Activated B cell treated with CpG ODN at 0.5 μM for 24 hours (primary cell): ENCODE data around the gene SYNE1. TPM values are rescaled to one million over a fixed set of nuclear protein-coding genes. Genes with fewer than 3 reads are reported as not detected.

Source experiments
- ATAC-seq: fragments of 200-7000 bp; cut with Tn5 transposase; one replicate; pipeline ENCODE4 v1.10.0; 2021; ENCODE audit warnings: low read depth, mild to moderate bottlenecking, moderate library complexity
- CTCF ChIA-PET: fragments of 350-600 bp; sonication (Branson Sonifier 250); formaldehyde crosslinking; loops from one replicate; lab custom pipeline; 2021; ENCODE audit warnings: antibody characterized with exemption; lab: Charles Lee
- POLR2A ChIA-PET: fragments of 350-600 bp; sonication (Branson Sonifier 250); formaldehyde crosslinking; loops from one replicate; lab custom pipeline; 2021; ENCODE audit warnings: antibody characterized with exemption; lab: Charles Lee
- DNase-seq: peaks from one replicate; pipeline ENCODE4 v3.0.0; 2022
- H3K27ac Mint-ChIP-seq: one replicate; pipeline ENCODE4 v1.8.0; 2020; ENCODE audit warnings: mixed read lengths
- H3K27me3 Mint-ChIP-seq: one replicate; pipeline ENCODE4 v1.8.0; 2021; ENCODE audit warnings: mixed read lengths
- H3K36me3 Mint-ChIP-seq: one replicate; pipeline ENCODE4 v1.8.0; 2021; ENCODE audit warnings: low read depth, mixed read lengths
- H3K4me1 Mint-ChIP-seq: one replicate; pipeline ENCODE4 v1.8.0; 2021; ENCODE audit warnings: mixed read lengths
- H3K4me3 Mint-ChIP-seq: one replicate; pipeline ENCODE4 v1.8.0; 2020; ENCODE audit warnings: mild to moderate bottlenecking, mixed read lengths
- H3K9me3 Mint-ChIP-seq: one replicate; pipeline ENCODE4 v1.8.0; 2020; ENCODE audit warnings: mixed read lengths
- intact Hi-C: fragments of 100-400 bp; cut with micrococcal nuclease; formaldehyde crosslinking; loops from one replicate; pipeline ENCODE4 v1.15.1; 2024
- total RNA-seq: library from RNA; stranded (reverse); gene quantifications from 2 replicates; pipeline ENCODE4 v1.2.3, GENCODE V29; 2022
- TF ChIP-seq, protein P1 (sequence below): fragments of 200-600 bp; IDR thresholded peaks from one replicate; pipeline ENCODE4 v1.8.0; 2022; ENCODE audit warnings: antibody characterized with exemption, mild to moderate bottlenecking

The SYNE1 gene
- total RNA-seq, 1 donor from 2014 or later = 74.9 TPM

DNA sequence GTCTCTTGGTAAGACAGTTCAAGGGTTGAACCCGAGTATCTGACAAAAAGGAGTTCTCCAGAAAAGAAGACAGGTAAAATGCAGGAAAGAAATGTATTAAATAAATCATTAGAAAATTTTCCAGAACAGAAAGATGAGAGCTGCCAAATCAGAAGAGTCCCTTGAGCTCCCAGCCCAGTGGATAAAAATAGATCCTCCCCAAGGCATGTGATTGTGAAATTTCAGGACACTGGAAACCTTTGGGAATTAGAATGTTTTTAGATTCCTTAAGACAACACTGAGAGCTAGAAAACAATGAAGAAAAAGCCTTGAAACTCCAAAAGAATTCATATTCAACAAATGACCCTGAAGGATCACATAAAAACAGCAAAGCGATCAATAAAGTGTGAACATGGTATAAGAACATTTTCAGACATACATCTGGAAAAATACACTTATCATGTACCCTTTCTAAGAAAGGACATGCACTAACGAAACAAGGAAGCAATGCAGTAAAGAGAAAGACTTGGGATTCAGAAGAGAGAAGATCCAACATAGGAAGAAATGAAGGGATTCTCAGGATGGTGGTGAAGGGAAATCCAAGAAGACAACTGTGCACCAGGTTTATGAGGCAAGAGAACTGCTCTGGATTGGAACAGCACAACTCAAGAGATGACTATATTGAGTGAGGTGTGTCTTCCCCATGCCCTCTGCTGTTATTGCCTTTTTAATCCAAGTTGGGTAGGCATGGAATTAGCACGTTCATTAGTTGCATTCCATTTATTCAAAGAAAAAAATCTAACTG, 390.4 kb downstream of the SYNE1 start:
- ATAC-seq (no peak), DNase-seq (no peak)
- Mint-ChIP-seq H3K9me3 (no peaks in the 10 kb centered on the region), H3K27ac (no peak overlapping the region), H3K4me1 (no peaks in the 10 kb centered on the region), H3K4me3 (no peak overlapping the region), H3K27me3 (no peaks in the 10 kb centered on the region), H3K36me3 (peaks cover 69% of the 10 kb centered on the region)
- POLR2A ChIA-PET = no interaction called here
- CTCF ChIA-PET = no interaction called here
- TF ChIP-seq, protein P1, sequence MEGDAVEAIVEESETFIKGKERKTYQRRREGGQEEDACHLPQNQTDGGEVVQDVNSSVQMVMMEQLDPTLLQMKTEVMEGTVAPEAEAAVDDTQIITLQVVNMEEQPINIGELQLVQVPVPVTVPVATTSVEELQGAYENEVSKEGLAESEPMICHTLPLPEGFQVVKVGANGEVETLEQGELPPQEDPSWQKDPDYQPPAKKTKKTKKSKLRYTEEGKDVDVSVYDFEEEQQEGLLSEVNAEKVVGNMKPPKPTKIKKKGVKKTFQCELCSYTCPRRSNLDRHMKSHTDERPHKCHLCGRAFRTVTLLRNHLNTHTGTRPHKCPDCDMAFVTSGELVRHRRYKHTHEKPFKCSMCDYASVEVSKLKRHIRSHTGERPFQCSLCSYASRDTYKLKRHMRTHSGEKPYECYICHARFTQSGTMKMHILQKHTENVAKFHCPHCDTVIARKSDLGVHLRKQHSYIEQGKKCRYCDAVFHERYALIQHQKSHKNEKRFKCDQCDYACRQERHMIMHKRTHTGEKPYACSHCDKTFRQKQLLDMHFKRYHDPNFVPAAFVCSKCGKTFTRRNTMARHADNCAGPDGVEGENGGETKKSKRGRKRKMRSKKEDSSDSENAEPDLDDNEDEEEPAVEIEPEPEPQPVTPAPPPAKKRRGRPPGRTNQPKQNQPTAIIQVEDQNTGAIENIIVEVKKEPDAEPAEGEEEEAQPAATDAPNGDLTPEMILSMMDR = no peak
- intact Hi-C loops = no loop called here

DNA sequence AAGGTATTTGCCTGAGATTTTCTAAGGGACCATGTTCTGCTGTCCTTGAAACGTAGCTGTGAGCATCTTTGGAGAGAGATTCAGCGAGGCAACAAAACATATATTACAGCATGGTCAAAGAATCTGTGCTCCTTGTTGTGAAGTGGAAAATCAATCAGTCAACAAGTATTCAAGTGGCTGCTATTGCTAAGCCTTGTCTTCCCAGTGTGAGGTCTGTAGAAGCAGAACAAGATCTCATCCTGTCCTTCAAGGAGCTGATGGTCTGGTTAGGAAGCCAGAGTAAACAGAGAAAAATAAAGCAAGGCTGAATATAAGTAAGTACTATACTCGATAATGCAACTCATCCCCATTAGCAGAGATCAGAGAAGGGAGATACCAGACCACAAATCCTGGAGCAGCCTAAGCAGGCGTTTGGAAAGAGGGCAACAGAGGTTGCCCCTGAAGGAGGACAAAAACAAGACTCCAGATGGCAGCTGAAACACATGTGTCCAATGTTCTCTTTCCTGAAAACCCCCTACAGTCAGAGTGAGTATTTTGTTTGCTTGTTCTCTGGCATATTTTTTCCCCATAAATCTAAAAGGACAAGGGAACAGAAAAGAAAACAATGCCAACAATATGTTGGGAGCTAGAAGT, 392.0 kb downstream of the SYNE1 start:
- ChIA-PET POLR2A (no interaction called here), CTCF (no interaction called here)
- H3K4me3 Mint-ChIP-seq = no peak overlapping the region
- H3K36me3 Mint-ChIP-seq = peaks cover 80% of the 10 kb centered on the region
- DNase-seq = no peak
- intact Hi-C loops = no loop called here
- H3K9me3 Mint-ChIP-seq = no peaks in the 10 kb centered on the region
- no peak for ATAC-seq
- TF ChIP-seq, protein P1 = no peak
- H3K27ac Mint-ChIP-seq = no peak overlapping the region
- no peaks in the 10 kb centered on the region for H3K4me1 Mint-ChIP-seq
- H3K27me3 Mint-ChIP-seq = no peaks in the 10 kb centered on the region

DNA sequence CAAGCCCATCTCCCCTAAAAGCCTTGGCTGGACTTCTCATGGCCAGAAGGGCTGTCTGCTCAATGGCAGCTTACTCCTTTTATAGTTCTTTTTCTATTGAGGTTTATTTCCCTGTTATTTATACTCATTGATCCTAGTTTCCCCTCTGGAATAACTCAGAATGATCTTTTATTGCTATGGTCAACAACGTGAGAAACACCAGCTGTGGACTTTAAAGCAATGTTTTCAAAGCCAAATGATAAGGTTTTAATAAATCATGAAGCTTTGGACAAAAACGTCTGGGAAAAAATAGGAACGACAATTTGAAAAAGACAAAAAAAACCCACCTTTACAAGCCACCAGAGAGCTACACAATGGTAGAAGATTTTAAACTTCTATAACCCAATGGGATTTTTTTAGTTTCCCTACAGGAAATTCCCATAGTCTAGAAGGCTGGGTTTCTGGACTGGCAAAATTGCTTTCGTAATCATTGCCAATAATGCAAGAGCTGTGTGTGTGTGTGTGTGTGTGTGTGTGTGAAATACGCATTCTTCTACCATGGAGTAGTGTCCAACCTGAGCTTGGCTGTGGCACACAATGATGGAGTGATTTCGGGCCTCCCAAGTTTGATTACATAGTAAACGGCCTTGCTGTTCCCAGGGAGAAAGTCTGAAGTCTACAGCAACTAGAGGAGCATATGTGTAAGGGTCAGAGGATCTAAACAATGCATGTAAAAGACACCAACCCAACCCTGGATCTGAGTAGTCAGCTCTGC, 396.0 kb downstream of the SYNE1 start:
- Mint-ChIP-seq H3K4me1 (no peaks in the 10 kb centered on the region), H3K27me3 (no peaks in the 10 kb centered on the region), H3K4me3 (no peak overlapping the region), H3K36me3 (peaks cover 82% of the 10 kb centered on the region), H3K9me3 (no peaks in the 10 kb centered on the region), H3K27ac (no peak overlapping the region)
- TF ChIP-seq, protein P1 = no peak
- DNase-seq (no peak), ATAC-seq (no peak)
- intact Hi-C loops = no loop called here
- POLR2A ChIA-PET = no interaction called here
- CTCF ChIA-PET = no interaction called here

DNA sequence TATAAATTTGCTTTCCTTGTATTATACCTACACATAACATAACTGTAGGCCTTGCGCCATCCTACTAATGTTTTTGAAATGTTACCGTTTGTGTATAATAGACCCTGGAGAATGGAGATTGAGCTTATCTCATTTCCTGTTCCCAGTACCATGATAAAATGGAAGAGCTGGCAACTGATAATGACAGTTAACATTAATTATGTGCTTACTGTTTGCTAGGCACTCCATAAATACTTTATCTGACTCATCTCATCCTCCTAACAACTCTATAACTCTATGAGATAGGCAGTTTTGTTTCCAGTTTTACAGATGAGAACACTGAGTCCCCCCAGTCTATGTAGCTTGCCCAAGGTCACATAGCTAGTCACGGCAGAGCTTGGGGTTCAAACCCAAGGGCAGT, 396.7 kb downstream of the SYNE1 start:
- TF ChIP-seq, protein P1 = no peak
- DNase-seq (no peak), ATAC-seq (no peak)
- Mint-ChIP-seq H3K36me3 (peaks cover 82% of the 10 kb centered on the region), H3K27me3 (no peaks in the 10 kb centered on the region), H3K27ac (no peak overlapping the region), H3K9me3 (no peaks in the 10 kb centered on the region), H3K4me1 (no peaks in the 10 kb centered on the region), H3K4me3 (no peak overlapping the region)
- POLR2A ChIA-PET = no interaction called here
- CTCF ChIA-PET = no interaction called here
- intact Hi-C loops = no loop called here
